ENCODE results near the gene WIPI1. TPM values are rescaled to one million over a fixed set of nuclear protein-coding genes. Genes with fewer than 3 reads are reported as not detected.
A peak's percentile ranks its signal among the peaks of the same experiment; 100 is the strongest.

The WIPI1 gene
- total RNA-seq, 4 donors from 2014 or later: 19.3 to 35.1 (median 27.8) TPM

DNA sequence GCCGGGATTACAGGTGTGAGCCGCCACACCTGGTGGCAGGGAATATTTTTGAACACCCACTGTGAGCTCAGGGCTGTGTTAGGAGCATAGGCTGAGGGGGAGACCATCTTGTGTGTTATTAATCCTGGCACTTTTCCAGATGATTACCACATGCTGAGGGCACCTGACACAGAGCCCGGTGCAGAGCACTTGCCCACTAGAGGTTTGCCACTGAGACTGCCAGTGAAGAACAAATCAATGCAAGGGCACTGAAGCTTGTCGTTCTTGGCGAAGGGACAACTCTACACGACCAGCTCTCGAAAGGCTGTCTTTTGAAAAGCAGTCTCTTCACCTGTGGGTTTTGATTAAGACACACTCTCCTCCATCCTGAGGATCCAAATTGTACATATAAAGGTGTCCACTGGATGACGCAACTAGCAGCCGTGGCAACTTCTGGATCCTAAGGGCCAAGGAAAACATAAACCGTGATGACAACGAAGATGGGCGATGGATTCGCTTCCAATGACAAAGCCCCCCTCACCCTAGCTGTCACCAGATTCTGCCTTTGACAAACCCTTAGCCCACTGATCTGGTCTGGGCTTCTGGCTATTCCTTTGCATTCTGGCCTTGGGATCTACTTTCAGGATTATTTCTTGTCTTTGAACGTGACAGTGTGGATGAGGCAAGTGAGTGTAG lies 28.7 kb downstream of the WIPI1 start:
- no peaks in the 10 kb centered on the region for H3K27me3 ChIP-seq
- H3K27ac ChIP-seq: no peak overlapping the region
- H3K9me3 ChIP-seq: no peaks in the 10 kb centered on the region
- H3K4me1 ChIP-seq: no peaks in the 10 kb centered on the region
- no peak overlapping the region for H3K4me3 ChIP-seq
- TF ChIP-seq POLR2A (IDR thresholded peaks at IDR 0.05) (no peak), EP300 (IDR thresholded peaks at IDR 0.05) (no peak), POLR2AphosphoS5 (IDR thresholded peaks at IDR 0.05) (no peak)
- TF ChIP-seq, protein P1, sequence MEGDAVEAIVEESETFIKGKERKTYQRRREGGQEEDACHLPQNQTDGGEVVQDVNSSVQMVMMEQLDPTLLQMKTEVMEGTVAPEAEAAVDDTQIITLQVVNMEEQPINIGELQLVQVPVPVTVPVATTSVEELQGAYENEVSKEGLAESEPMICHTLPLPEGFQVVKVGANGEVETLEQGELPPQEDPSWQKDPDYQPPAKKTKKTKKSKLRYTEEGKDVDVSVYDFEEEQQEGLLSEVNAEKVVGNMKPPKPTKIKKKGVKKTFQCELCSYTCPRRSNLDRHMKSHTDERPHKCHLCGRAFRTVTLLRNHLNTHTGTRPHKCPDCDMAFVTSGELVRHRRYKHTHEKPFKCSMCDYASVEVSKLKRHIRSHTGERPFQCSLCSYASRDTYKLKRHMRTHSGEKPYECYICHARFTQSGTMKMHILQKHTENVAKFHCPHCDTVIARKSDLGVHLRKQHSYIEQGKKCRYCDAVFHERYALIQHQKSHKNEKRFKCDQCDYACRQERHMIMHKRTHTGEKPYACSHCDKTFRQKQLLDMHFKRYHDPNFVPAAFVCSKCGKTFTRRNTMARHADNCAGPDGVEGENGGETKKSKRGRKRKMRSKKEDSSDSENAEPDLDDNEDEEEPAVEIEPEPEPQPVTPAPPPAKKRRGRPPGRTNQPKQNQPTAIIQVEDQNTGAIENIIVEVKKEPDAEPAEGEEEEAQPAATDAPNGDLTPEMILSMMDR (IDR thresholded peaks at IDR 0.05): no peak
- WGBS: 89% methylated on average over 14 of the region's 14 CpGs
- peaks cover 94% of the 10 kb centered on the region for H3K36me3 ChIP-seq
- peak; percentile 47 to 49 for DNase-seq (ENCODE audit: low spot score in 2 of 2)

DNA sequence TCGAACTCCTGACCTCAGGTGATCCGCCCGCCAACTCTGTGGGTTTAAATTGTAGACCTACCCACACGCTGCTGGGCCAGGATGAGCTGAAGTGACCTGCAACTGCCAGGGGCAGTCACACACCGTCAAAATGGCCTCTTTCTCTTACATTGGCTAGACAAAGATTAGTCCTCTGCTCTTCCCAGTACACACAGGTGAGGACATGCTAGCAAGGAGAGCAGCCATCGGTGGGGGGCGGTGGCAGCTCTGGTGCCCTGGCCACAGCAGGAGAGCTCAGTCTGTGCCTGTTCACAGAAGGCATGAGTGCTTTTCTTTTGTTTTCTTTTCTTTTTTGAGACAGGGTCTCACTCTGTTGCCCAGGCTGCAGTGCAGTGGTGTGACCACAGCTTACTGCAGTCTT lies 29.7 kb downstream of the WIPI1 start:
- Histone ChIP-seq H3K9me3 (no peaks in the 10 kb centered on the region), H3K4me1 (no peaks in the 10 kb centered on the region), H3K27ac (no peak overlapping the region), H3K4me3 (no peak overlapping the region), H3K27me3 (no peaks in the 10 kb centered on the region), H3K36me3 (peaks cover 94% of the 10 kb centered on the region)
- no peak for TF ChIP-seq POLR2AphosphoS5 (IDR thresholded peaks at IDR 0.05)
- no peak for TF ChIP-seq EP300 (IDR thresholded peaks at IDR 0.05)
- TF ChIP-seq, protein P1 (IDR thresholded peaks at IDR 0.05): no peak
- TF ChIP-seq POLR2A (IDR thresholded peaks at IDR 0.05): no peak
- 94% methylated on average over 7 of the region's 7 CpGs for WGBS
- DNase-seq (ENCODE audit: low spot score in 2 of 2): peak in 1 of 2 donors; percentile 35

DNA sequence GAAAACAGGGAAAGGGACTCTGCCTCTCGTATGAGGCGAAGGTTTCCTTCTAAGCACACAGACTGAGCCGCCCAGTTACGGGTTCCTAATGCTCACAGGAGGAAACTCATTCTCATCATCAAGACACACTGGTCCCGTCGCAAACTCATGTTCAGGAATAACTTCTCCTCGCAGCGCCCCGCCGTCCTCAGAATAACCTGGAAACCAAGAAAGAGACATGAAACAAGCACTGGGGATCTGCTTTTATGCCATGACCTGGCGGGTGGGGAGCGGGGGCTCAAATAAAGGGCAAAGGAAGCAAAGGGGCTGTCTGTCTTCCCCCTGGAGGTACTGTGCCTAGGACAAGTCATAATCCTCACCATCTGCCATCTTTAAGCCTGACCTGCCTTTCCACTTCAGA lies 31.3 kb downstream of the WIPI1 start:
- Histone ChIP-seq H3K4me3 (no peak overlapping the region), H3K27ac (no peak overlapping the region), H3K27me3 (no peaks in the 10 kb centered on the region), H3K9me3 (no peaks in the 10 kb centered on the region), H3K36me3 (peaks cover 93% of the 10 kb centered on the region), H3K4me1 (no peaks in the 10 kb centered on the region)
- DNase-seq (ENCODE audit: low spot score in 2 of 2): peak in 1 of 2 donors; percentile 52
- TF ChIP-seq, protein P1 (IDR thresholded peaks at IDR 0.05): no peak
- TF ChIP-seq EP300 (IDR thresholded peaks at IDR 0.05) (no peak), POLR2A (IDR thresholded peaks at IDR 0.05) (no peak), POLR2AphosphoS5 (IDR thresholded peaks at IDR 0.05) (no peak)
- WGBS: 95% methylated on average over 12 of the region's 12 CpGs

DNA sequence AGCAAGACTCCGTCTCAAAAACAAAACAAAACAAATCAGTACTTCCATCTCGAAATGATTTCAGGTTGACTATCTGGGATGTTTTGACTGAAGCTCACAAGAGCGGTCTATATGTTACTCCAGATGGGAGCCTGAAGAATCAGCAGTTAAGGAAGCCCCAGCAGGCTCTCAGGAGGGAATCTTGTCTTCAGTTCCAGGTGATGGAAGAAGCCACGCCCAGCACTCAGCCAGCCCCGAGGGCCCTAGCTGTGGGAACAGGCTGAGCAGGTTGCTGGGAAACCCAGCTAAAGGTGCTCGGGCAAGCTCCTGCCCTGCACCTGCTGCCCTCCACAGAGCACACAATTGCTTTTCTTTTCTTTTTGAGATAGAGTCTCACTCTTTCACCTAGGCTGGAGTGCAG lies 32.4 kb downstream of the WIPI1 start:
- DNase-seq (ENCODE audit: low spot score in 2 of 2): peak in 1 of 2 donors; percentile 35
- no peaks in the 10 kb centered on the region for H3K4me1 ChIP-seq
- WGBS: 56% methylated on average over 6 of the region's 6 CpGs
- no peaks in the 10 kb centered on the region for H3K9me3 ChIP-seq
- H3K27ac ChIP-seq: no peak overlapping the region
- H3K27me3 ChIP-seq: no peaks in the 10 kb centered on the region
- no peak overlapping the region for H3K4me3 ChIP-seq
- no peak for TF ChIP-seq POLR2AphosphoS5 (IDR thresholded peaks at IDR 0.05)
- TF ChIP-seq, protein P1 (IDR thresholded peaks at IDR 0.05): no peak
- no peak for TF ChIP-seq POLR2A (IDR thresholded peaks at IDR 0.05)
- no peak for TF ChIP-seq EP300 (IDR thresholded peaks at IDR 0.05)
- H3K36me3 ChIP-seq: peaks cover 93% of the 10 kb centered on the region

DNA sequence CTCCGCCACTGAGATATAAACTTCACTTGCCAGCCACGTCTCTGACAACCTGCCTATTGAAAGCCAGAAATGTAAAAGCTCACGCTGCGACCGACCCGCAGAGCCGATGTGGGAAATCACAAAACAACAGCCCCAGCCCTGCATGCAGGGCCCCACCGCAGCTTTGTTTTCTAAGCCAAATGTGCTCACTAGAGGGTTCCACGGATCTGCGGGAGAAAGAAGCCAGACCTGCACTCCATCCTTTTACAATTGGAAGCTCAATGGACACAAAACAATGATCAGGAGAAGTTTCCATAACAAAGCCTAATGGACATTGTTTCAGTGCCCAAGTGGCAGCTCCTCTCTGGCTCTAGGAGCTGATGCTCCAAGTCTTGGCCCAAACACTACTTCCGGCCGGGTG lies 33.1 kb downstream of the WIPI1 start:
- Histone ChIP-seq H3K27ac (no peak overlapping the region), H3K4me3 (no peak overlapping the region), H3K4me1 (no peaks in the 10 kb centered on the region), H3K27me3 (no peaks in the 10 kb centered on the region), H3K9me3 (no peaks in the 10 kb centered on the region), H3K36me3 (peaks cover 92% of the 10 kb centered on the region)
- TF ChIP-seq POLR2AphosphoS5 (IDR thresholded peaks at IDR 0.05): no peak
- TF ChIP-seq EP300 (IDR thresholded peaks at IDR 0.05): no peak
- TF ChIP-seq, protein P1 (IDR thresholded peaks at IDR 0.05): no peak
- TF ChIP-seq POLR2A (IDR thresholded peaks at IDR 0.05): no peak
- DNase-seq (ENCODE audit: low spot score in 2 of 2): peak in 1 of 2 donors; percentile 39
- 82% methylated on average over 12 of the region's 12 CpGs for WGBS

Data from suprapubic skin (tissue), 4 donors.